ENCODE results near the gene NCLN.

DNA sequence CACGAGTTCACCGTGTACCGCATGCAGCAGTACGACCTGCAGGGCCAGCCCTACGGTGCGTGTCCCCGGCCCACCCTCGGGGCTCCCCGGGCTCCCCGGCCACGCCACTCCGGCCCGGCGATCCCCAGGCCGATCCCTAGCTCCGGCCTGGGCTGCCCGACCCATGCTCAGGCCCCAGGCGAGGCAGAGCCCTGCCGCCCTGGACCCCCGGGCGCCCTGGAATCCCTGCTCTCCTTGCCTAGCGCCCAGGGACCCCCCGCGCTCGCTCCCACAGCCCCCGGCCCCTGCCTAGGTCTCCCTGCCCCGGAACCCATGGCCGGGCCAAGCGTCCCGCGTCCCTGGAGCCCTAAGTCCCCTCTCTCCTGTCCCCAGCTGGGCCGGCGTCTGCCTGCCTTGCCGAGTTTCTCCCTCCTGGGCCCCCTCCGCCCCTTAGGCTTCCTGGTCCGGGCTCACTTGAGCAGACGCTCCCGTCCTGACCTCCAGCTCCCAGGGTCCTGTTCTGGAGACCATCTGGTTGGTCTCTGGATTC is 494 bp downstream of the NCLN start:
- no peak for TF ChIP-seq EP300 (IDR thresholded peaks at IDR 0.05; ENCODE audit: low read depth)
- TF ChIP-seq, protein P1, sequence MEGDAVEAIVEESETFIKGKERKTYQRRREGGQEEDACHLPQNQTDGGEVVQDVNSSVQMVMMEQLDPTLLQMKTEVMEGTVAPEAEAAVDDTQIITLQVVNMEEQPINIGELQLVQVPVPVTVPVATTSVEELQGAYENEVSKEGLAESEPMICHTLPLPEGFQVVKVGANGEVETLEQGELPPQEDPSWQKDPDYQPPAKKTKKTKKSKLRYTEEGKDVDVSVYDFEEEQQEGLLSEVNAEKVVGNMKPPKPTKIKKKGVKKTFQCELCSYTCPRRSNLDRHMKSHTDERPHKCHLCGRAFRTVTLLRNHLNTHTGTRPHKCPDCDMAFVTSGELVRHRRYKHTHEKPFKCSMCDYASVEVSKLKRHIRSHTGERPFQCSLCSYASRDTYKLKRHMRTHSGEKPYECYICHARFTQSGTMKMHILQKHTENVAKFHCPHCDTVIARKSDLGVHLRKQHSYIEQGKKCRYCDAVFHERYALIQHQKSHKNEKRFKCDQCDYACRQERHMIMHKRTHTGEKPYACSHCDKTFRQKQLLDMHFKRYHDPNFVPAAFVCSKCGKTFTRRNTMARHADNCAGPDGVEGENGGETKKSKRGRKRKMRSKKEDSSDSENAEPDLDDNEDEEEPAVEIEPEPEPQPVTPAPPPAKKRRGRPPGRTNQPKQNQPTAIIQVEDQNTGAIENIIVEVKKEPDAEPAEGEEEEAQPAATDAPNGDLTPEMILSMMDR (IDR thresholded peaks at IDR 0.05) = no peak
- TF ChIP-seq POLR2A (IDR thresholded peaks at IDR 0.05) = no peak
- no peak for TF ChIP-seq POLR2AphosphoS5 (IDR thresholded peaks at IDR 0.05)

Data from transverse colon (tissue), 4 donors.